HCT116 (cell line): ENCODE measurements around the gene PFKP. TPM values are rescaled to one million over a fixed set of nuclear protein-coding genes. Genes with fewer than 3 reads are reported as not detected.

Experiments used
- ATAC-seq: fragments of 200-7000 bp; cut with Tn5 transposase; 2 replicates; pipeline ENCODE4 v1.9.1; 2020; ENCODE audit warnings: mild to moderate bottlenecking, moderate library complexity
- BruUV-seq: library from RNA; stranded (reverse); fragments of 400-500 nt; replicated peaks from 2 replicates; lab custom pipeline; 2021; lab: Mats Ljungman, UMichigan
- CTCF ChIA-PET: fragments of 300-600 bp; sonication (Branson Sonifier 250); formaldehyde crosslinking; loops from one replicate; lab custom pipeline; 2021; ENCODE audit warnings: antibody characterized with exemption; lab: Charles Lee
- POLR2A ChIA-PET: fragments of 300-600, 350-600 bp; sonication (Branson Sonifier 250); formaldehyde crosslinking; loops from one replicate; lab custom pipeline; 2021; ENCODE audit warnings: antibody characterized with exemption; lab: Charles Lee
- RAD21 ChIA-PET, 2 experiments: fragments of 300-600 bp; sonication (Branson Sonifier 250); formaldehyde crosslinking; loops; one replicate each; lab custom pipeline; 2023; ENCODE audit warnings: low total read pairs in 2 of 2; ENCODE audit not compliant: uncharacterized antibody in 2 of 2, unreplicated experiment in 2 of 2, low non-redundant PET in 1 of 2; lab: Charles Lee
- DNase-seq: peaks from one replicate; pipeline ENCODE4 v3.0.0-alpha.2; 2010; ENCODE audit warnings: low read depth, low spot score
- H2AFZ ChIP-seq: fragments of 200-600 bp; shearing (Covaris generic), sonication (generic); 2 replicates; pipeline ENCODE4 v1.6.1; 2017; ENCODE audit warnings: low read depth, mixed run types, mixed read lengths, antibody characterized with exemption, low read length; ENCODE audit not compliant: poor library complexity, severe bottlenecking
- H3K27ac ChIP-seq: 2 replicates; pipeline ENCODE4 v1.5.1; 2012; ENCODE audit warnings: low read depth, low read length
- H3K27me3 ChIP-seq: fragments of 200-600 bp; sonication (generic); 2 replicates; pipeline ENCODE4 v1.6.1; 2016; ENCODE audit warnings: mixed run types, low read length, mixed read lengths; ENCODE audit not compliant: insufficient read depth
- H3K36me3 ChIP-seq, 2 experiments: fragments of 200-500 bp in 1 of 2; fragments of 200-600 bp in 1 of 2; sonication (Bioruptor generic) in 1 of 2; sonication (generic) in 1 of 2; 2 replicates each; pipeline versions ENCODE4 v1.5.1 to v1.6.1; 2014 to 2016; ENCODE audit warnings: low read length in 2 of 2, inconsistent platforms in 1 of 2, mixed read lengths in 1 of 2, mixed run types in 1 of 2; ENCODE audit not compliant: insufficient read depth in 2 of 2, control insufficient read depth in 1 of 2
- H3K4me1 ChIP-seq, 2 experiments: fragments of 200-600 bp in 1 of 2; sonication (generic) in 1 of 2; 2 replicates each; pipeline versions ENCODE4 v1.5.1 to v1.6.1; 2012 to 2017; ENCODE audit warnings: low read length in 2 of 2, inconsistent platforms in 1 of 2, mild to moderate bottlenecking in 1 of 2, mixed read lengths in 1 of 2, mixed run types in 1 of 2, moderate library complexity in 1 of 2; ENCODE audit not compliant: insufficient read depth in 2 of 2, control insufficient read depth in 1 of 2
- H3K4me2 ChIP-seq: fragments of 200-600 bp; sonication (generic); 2 replicates; pipeline ENCODE4 v1.6.1; 2017; ENCODE audit warnings: mixed run types, low read length, mixed read lengths
- H3K4me3 ChIP-seq, 2 experiments: fragments of 200-600 bp in 1 of 2; sonication (generic) in 1 of 2; replicated peaks in 1 of 2; 2 replicates each; pipeline ENCODE4 v1.5.1; 2011 to 2016; ENCODE audit warnings: low read length in 2 of 2, control low read depth in 1 of 2, low read depth in 1 of 2, mild to moderate bottlenecking in 1 of 2, mixed read lengths in 1 of 2, mixed run types in 1 of 2
- H3K79me2 ChIP-seq: fragments of 200-600 bp; sonication (generic); 2 replicates; pipeline ENCODE4 v1.6.1; 2017; ENCODE audit warnings: mild to moderate bottlenecking, mixed run types, low read length, moderate library complexity, mixed read lengths; ENCODE audit not compliant: insufficient read depth
- H3K9ac ChIP-seq: fragments of 200-600 bp; sonication (generic); 2 replicates; pipeline ENCODE4 v1.6.1; 2016; ENCODE audit warnings: low read length, mixed read lengths
- H3K9me2 ChIP-seq: fragments of 200-600 bp; sonication (generic), shearing (Covaris generic); 2 replicates; pipeline ENCODE4 v1.6.1; 2017; ENCODE audit warnings: mixed run types, mild to moderate bottlenecking, moderate library complexity; ENCODE audit not compliant: insufficient read depth
- H3K9me3 ChIP-seq, 2 experiments: fragments of 200-500 bp in 1 of 2; fragments of 200-600 bp in 1 of 2; sonication (Bioruptor generic) in 1 of 2; sonication (generic) in 1 of 2; 2 replicates each; pipeline ENCODE4 v1.6.1; 2014 to 2017; ENCODE audit warnings: low read length in 2 of 2, mixed read lengths in 2 of 2, inconsistent platforms in 1 of 2, low read depth in 1 of 2, mild to moderate bottlenecking in 1 of 2, mixed run types in 1 of 2, moderate library complexity in 1 of 2; ENCODE audit not compliant: control insufficient read depth in 1 of 2, insufficient read depth in 1 of 2
- H4K20me1 ChIP-seq: fragments of 200-600 bp; sonication (generic), shearing (Covaris generic); 2 replicates; pipeline ENCODE4 v1.6.1; 2017; ENCODE audit warnings: mixed run types, mild to moderate bottlenecking, moderate library complexity; ENCODE audit not compliant: insufficient read depth
- ATF3 ChIP-seq: IDR thresholded peaks from 2 replicates; pipeline ENCODE4 v1.6.1; 2012
- CEBPB ChIP-seq: IDR thresholded peaks from 2 replicates; pipeline ENCODE4 v1.6.1; 2012; ENCODE audit warnings: low read depth
- CTCF ChIP-seq, 3 experiments: fragments of 200-600 bp in 1 of 3; sonication (generic) in 1 of 3; IDR thresholded peaks in 2 of 3; conservative IDR thresholded peaks in 1 of 3; 2 replicates each; pipeline ENCODE4 v1.5.1; 2012 to 2017; ENCODE audit warnings: low read depth in 2 of 3, low read length in 2 of 3, antibody characterized with exemption in 1 of 3, borderline replicate concordance in 1 of 3, control low read depth in 1 of 3, mild to moderate bottlenecking in 1 of 3, mixed read lengths in 1 of 3, mixed run types in 1 of 3, moderate library complexity in 1 of 3; ENCODE audit not compliant: insufficient read depth in 1 of 3
- EZH2 ChIP-seq: fragments of 200-600 bp; sonication (generic); IDR thresholded peaks from 2 replicates; pipeline ENCODE4 v1.6.1; 2017; ENCODE audit warnings: antibody characterized with exemption, mixed run types
- FOSL1 ChIP-seq: IDR thresholded peaks from 2 replicates; pipeline ENCODE4 v1.6.1; 2012; ENCODE audit warnings: low read depth
- MAX ChIP-seq: IDR thresholded peaks from 2 replicates; pipeline ENCODE4 v1.6.1; 2012
- POLR2A ChIP-seq: IDR thresholded peaks from 2 replicates; pipeline ENCODE4 v1.7.0; 2011; ENCODE audit warnings: borderline replicate concordance; ENCODE audit not compliant: insufficient read depth, insufficient read length; ENCODE audit errors: extremely low read depth
- POLR2AphosphoS5 ChIP-seq: IDR thresholded peaks from 2 replicates; pipeline ENCODE4 v1.6.1; 2011; ENCODE audit warnings: mild to moderate bottlenecking, low read depth, low read length, moderate library complexity
- SIN3A ChIP-seq: IDR thresholded peaks from 2 replicates; pipeline ENCODE4 v1.6.1; 2012; ENCODE audit warnings: low read depth
- SP1 ChIP-seq: IDR thresholded peaks from 2 replicates; pipeline ENCODE4 v1.6.1; 2012; ENCODE audit warnings: low read depth
- TCF7L2 ChIP-seq: IDR thresholded peaks from 2 replicates; pipeline ENCODE4 v1.7.0; 2011; ENCODE audit warnings: borderline replicate concordance, inconsistent platforms; ENCODE audit not compliant: insufficient read depth, insufficient read length; ENCODE audit errors: extremely low read depth
- YY1 ChIP-seq: IDR thresholded peaks from 2 replicates; pipeline ENCODE4 v1.6.1; 2011; ENCODE audit warnings: low read length, low read depth, moderate library complexity, mild to moderate bottlenecking; ENCODE audit not compliant: insufficient replicate concordance; ENCODE audit errors: extremely low read depth
- ZBTB33 ChIP-seq: IDR thresholded peaks from 2 replicates; pipeline ENCODE4 v1.6.1; 2011; ENCODE audit warnings: mild to moderate bottlenecking, low read length, moderate library complexity; ENCODE audit not compliant: insufficient replicate concordance; ENCODE audit errors: extremely low read depth
- ZFX ChIP-seq: fragments of 450-650 bp; IDR thresholded peaks from 2 replicates; pipeline ENCODE4 v1.6.1; 2017
- ZNF274 ChIP-seq: fragments of 200-500 bp; sonication (Bioruptor generic); IDR thresholded peaks from 2 replicates; pipeline ENCODE4 v1.6.1; 2014; ENCODE audit warnings: mild to moderate bottlenecking, low read depth, low read length, inconsistent platforms
- intact Hi-C: fragments of 100-400 bp; cut with micrococcal nuclease; formaldehyde crosslinking; loops from 2 replicates; pipeline ENCODE4 v1.10.0; 2022
- total RNA-seq: library from RNA; stranded (reverse); gene quantifications from one replicate; pipeline ENCODE4 v1.2.1, GENCODE V29; 2021; ENCODE audit not compliant: unreplicated experiment

Gene PFKP
- total RNA-seq, 1 experiment from 2014 or later = 237 TPM

DNA sequence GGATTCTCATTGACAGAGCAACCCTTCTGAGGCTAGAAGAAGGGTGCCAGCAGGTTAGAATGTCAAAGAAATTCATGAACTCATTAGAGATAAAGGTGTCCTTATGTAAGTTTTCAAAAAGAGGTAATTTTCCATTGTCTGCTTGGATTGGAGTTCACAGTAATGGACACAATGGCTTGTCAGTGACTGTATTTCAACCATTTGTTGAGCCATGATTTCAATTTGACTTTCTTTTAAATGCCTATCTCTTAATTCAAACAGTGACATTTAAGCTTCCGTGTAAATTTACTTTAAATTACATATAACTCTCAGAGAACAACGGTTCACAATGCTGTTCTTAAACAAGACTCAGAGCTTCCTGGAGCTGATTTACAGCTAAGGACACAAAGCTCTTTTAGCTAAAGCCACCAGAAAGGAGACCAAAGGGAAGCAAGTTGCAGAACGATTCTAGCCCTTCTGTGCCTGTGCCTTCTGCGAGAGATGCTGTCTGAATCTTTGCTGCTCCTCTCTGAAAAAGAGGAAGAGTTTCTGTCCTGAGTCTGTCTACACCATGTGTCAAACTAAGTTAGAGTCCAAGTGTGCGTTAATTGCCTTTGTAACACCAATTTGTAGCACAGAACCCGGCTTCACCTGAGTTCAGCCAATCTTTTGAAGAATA is 42.2 kb upstream of the PFKP start:
- Histone ChIP-seq H3K4me1 (no peaks in the 10 kb centered on the region), H3K9ac (no peak overlapping the region), H3K9me3 (no peaks in the 10 kb centered on the region), H3K9me2 (no peaks in the 10 kb centered on the region), H3K4me2 (no peak overlapping the region), H3K27me3 (peaks cover 45% of the 10 kb centered on the region), H3K27ac (no peak overlapping the region), H2AFZ (no peak overlapping the region), H3K4me3 (no peak overlapping the region), H3K79me2 (no peaks in the 10 kb centered on the region), H4K20me1 (no peaks in the 10 kb centered on the region), H3K36me3 (no peaks in the 10 kb centered on the region)
- DNase-seq (no peak), ATAC-seq (no peak)
- BruUV-seq = no TSS peak
- POLR2A ChIA-PET = no interaction called here
- TF ChIP-seq POLR2AphosphoS5 (no peak), CEBPB (no peak), ATF3 (no peak), POLR2A (no peak), TCF7L2 (no peak), YY1 (no peak), EZH2 (no peak), SIN3A (no peak), FOSL1 (no peak), ZNF274 (no peak)
- intact Hi-C loops = no loop called here
- RAD21 ChIA-PET = no interaction called here
- CTCF ChIA-PET = no interaction called here

DNA sequence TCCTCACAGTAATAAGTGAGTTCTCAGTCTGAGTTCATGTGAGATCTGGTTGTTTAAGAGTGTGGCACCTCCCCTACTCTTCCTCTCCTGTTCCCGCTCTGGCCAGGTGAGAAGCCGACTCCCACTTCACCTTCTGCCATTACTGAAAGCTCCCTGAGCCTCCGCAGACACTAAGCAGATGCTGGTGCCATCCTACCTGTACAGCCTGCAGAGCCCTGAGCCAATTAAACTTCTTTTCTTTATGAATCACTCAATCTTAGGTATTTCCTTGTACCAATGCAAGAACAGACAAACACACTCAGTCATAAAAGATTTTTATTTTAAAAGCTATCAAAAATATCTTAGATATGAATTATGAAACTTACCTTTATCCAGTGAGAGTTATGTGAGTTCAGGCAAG is 39.5 kb upstream of the PFKP start:
- H4K20me1 ChIP-seq = no peaks in the 10 kb centered on the region
- no TSS peak for BruUV-seq
- no peak for ATAC-seq
- TF ChIP-seq MAX (no peak), CEBPB (no peak), ATF3 (no peak), YY1 (no peak), CTCF (IDR thresholded peaks at IDR 0.05 in 2 of 3, conservative IDR thresholded peaks at IDR 0.05 in 1 of 3; ENCODE audit: borderline replicate concordance in 1 of 3, insufficient read depth in 1 of 3, low read depth in 2 of 3, low read length in 2 of 3) (no peak), ZFX (no peak), POLR2AphosphoS5 (no peak), SP1 (no peak), ZNF274 (no peak), POLR2A (no peak), ZBTB33 (no peak), EZH2 (no peak)

More for the DNA sequence above, 39.5 kb upstream of the PFKP start:
- H3K36me3 ChIP-seq = no peaks in the 10 kb centered on the region
- no peaks in the 10 kb centered on the region for H3K9me3 ChIP-seq
- intact Hi-C loops = no loop called here
- H3K27me3 ChIP-seq = peaks cover 32% of the 10 kb centered on the region
- RAD21 ChIA-PET = no interaction called here
- H2AFZ ChIP-seq = no peak overlapping the region
- H3K4me3 ChIP-seq = no peak overlapping the region
- H3K9me2 ChIP-seq = no peaks in the 10 kb centered on the region
- no peak overlapping the region for H3K27ac ChIP-seq
- no peaks in the 10 kb centered on the region for H3K79me2 ChIP-seq
- no peak for DNase-seq
- no peak overlapping the region for H3K4me2 ChIP-seq
- H3K4me1 ChIP-seq = no peaks in the 10 kb centered on the region
- POLR2A ChIA-PET = no interaction called here
- CTCF ChIA-PET = no interaction called here
- H3K9ac ChIP-seq = no peak overlapping the region
